Measurements from ENCODE around the gene C1QTNF12. TPM values are rescaled to one million over a fixed set of nuclear protein-coding genes. Genes with fewer than 3 reads are reported as not detected.
"Not testable (repeated sequence)": the region's sequence is repeated elsewhere in the genome, so short reads cannot be mapped to it uniquely, and the experiment has no call there.

The C1QTNF12 gene
- total and polyA plus RNA-seq, 2 experiments from 2014 or later: 4.1 to 4.2 TPM

DNA sequence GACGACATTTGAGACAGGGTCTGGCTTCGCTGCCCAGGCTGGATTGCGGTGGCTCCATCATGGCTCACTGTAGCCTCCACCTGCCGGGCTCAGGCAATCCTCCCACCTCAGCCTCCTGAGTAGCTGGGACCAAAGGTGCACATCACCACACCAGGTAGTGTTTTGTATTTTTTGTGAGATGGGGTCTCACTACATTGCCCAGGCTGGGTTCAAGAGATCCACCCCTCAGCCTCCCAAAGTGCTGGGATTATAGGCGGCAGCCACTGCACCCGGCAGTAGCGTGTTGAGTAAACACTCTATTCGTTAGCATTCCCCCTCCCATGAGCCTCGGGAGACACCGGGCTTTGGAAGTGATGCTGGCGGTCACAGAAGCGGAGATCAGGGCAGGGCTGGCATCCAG is 6.8 kb upstream of the C1QTNF12 start:
- H3K27me3 Mint-ChIP-seq (ENCODE audit: insufficient read depth, low read depth, poor library complexity): peaks cover 6% of the 10 kb centered on the region
- H3K27ac Mint-ChIP-seq: no peak overlapping the region
- peaks cover 17% of the 10 kb centered on the region for H3K4me1 Mint-ChIP-seq
- H3K36me3 Mint-ChIP-seq (ENCODE audit: low read depth): peaks cover 49% of the 10 kb centered on the region
- no peak overlapping the region for H3K4me3 Mint-ChIP-seq
- Histone ChIP-seq H3K4me2 (no peak overlapping the region), H3K27me3 (ENCODE audit: insufficient read depth) (no peaks in the 10 kb centered on the region), H3K27ac (ENCODE audit: low read depth) (no peak overlapping the region), H3F3A (replicated peaks; ENCODE audit: low read depth) (peaks cover 11% of the 10 kb centered on the region; the same call in 1 of the 2 replicates), H2AFZ (no peak overlapping the region), H3K9me2 (ENCODE audit: insufficient read depth) (no peaks in the 10 kb centered on the region), H3K36me3 (ENCODE audit: insufficient read depth) (peaks cover 6% of the 10 kb centered on the region; the same call in 1 of the 2 replicates), H3K79me2 (replicated peaks; ENCODE audit: insufficient read depth) (peaks cover 2% of the 10 kb centered on the region; the same call in 1 of the 2 replicates), H3K4me1 (ENCODE audit: insufficient read depth) (peaks cover 9% of the 10 kb centered on the region), H4K20me1 (replicated peaks; ENCODE audit: insufficient read depth) (peaks cover 2% of the 10 kb centered on the region), H3K4me3 (no peak overlapping the region)
- no peaks in the 10 kb centered on the region for H3K9me3 Mint-ChIP-seq
- no peak for ATAC-seq
- TF ChIP-seq, protein P1, sequence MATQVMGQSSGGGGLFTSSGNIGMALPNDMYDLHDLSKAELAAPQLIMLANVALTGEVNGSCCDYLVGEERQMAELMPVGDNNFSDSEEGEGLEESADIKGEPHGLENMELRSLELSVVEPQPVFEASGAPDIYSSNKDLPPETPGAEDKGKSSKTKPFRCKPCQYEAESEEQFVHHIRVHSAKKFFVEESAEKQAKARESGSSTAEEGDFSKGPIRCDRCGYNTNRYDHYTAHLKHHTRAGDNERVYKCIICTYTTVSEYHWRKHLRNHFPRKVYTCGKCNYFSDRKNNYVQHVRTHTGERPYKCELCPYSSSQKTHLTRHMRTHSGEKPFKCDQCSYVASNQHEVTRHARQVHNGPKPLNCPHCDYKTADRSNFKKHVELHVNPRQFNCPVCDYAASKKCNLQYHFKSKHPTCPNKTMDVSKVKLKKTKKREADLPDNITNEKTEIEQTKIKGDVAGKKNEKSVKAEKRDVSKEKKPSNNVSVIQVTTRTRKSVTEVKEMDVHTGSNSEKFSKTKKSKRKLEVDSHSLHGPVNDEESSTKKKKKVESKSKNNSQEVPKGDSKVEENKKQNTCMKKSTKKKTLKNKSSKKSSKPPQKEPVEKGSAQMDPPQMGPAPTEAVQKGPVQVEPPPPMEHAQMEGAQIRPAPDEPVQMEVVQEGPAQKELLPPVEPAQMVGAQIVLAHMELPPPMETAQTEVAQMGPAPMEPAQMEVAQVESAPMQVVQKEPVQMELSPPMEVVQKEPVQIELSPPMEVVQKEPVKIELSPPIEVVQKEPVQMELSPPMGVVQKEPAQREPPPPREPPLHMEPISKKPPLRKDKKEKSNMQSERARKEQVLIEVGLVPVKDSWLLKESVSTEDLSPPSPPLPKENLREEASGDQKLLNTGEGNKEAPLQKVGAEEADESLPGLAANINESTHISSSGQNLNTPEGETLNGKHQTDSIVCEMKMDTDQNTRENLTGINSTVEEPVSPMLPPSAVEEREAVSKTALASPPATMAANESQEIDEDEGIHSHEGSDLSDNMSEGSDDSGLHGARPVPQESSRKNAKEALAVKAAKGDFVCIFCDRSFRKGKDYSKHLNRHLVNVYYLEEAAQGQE (IDR thresholded peaks at IDR 0.05; ENCODE audit: unreplicated experiment): no peak
- TF ChIP-seq JUNB (IDR thresholded peaks at IDR 0.05; ENCODE audit: unreplicated experiment): no peak
- no peak for DNase-seq (ENCODE audit: low spot score)

DNA sequence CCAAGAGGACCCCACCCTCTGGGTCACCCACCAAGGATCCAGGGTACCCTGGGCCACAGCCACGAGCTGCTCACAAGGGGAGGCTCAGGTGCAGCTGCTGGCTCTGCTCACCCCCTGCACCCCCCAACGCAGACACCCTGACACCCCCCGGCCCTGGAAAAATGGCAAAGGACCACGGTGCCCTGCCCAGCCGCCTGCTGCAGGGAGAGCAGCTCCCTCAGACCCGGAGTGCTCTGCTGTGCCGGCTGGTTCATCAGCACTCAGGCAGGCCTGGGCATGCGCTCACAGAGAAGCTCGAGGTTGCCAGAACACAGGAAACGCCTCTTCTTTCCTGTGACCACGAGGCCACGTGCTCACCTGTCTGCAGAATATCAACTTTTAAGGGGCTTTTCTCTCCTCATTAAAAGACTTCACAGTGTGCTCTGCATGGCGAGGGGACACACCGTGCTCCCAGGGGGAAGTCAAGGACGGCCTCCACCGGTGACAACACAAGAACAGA is 4.3 kb upstream of the C1QTNF12 start:
- H3K4me3 Mint-ChIP-seq: no peak overlapping the region
- Histone ChIP-seq H3K79me2 (replicated peaks; ENCODE audit: insufficient read depth) (no peaks in the 10 kb centered on the region), H2AFZ (no peak overlapping the region), H4K20me1 (replicated peaks; ENCODE audit: insufficient read depth) (peaks cover 2% of the 10 kb centered on the region), H3K27ac (ENCODE audit: low read depth) (0 out of 2 replicates have a peak overlapping the region, but pooled peaks have one; percentile 50), H3K4me3 (no peak overlapping the region), H3K27me3 (ENCODE audit: insufficient read depth) (peaks cover 9% of the 10 kb centered on the region; the same call in 1 of the 2 replicates), H3K4me1 (ENCODE audit: insufficient read depth) (peaks cover 2% of the 10 kb centered on the region; the same call in 1 of the 2 replicates), H3F3A (replicated peaks; ENCODE audit: low read depth) (peaks cover 8% of the 10 kb centered on the region; the same call in 1 of the 2 replicates), H3K36me3 (ENCODE audit: insufficient read depth) (no peaks in the 10 kb centered on the region), H3K9me2 (ENCODE audit: insufficient read depth) (no peaks in the 10 kb centered on the region), H3K4me2 (no peak overlapping the region)
- H3K4me1 Mint-ChIP-seq: peaks cover 2% of the 10 kb centered on the region; the same call in 1 of the 3 replicates
- no peak for ATAC-seq
- DNase-seq (ENCODE audit: low spot score): no peak
- peak overlapping the region; percentile 37; the same call in 1 of the 2 replicates for H3K27ac Mint-ChIP-seq
- H3K27me3 Mint-ChIP-seq (ENCODE audit: insufficient read depth, low read depth, poor library complexity): peaks cover 2% of the 10 kb centered on the region
- no peaks in the 10 kb centered on the region for H3K9me3 Mint-ChIP-seq
- peaks cover 33% of the 10 kb centered on the region for H3K36me3 Mint-ChIP-seq (ENCODE audit: low read depth)
- TF ChIP-seq ZNF331 (CRISPR knock-in tag; IDR thresholded peaks at IDR 0.05; ENCODE audit: low read depth) (no peak), POLR2AphosphoS5 (IDR thresholded peaks at IDR 0.05; ENCODE audit: low read depth) (no peak)

DNA sequence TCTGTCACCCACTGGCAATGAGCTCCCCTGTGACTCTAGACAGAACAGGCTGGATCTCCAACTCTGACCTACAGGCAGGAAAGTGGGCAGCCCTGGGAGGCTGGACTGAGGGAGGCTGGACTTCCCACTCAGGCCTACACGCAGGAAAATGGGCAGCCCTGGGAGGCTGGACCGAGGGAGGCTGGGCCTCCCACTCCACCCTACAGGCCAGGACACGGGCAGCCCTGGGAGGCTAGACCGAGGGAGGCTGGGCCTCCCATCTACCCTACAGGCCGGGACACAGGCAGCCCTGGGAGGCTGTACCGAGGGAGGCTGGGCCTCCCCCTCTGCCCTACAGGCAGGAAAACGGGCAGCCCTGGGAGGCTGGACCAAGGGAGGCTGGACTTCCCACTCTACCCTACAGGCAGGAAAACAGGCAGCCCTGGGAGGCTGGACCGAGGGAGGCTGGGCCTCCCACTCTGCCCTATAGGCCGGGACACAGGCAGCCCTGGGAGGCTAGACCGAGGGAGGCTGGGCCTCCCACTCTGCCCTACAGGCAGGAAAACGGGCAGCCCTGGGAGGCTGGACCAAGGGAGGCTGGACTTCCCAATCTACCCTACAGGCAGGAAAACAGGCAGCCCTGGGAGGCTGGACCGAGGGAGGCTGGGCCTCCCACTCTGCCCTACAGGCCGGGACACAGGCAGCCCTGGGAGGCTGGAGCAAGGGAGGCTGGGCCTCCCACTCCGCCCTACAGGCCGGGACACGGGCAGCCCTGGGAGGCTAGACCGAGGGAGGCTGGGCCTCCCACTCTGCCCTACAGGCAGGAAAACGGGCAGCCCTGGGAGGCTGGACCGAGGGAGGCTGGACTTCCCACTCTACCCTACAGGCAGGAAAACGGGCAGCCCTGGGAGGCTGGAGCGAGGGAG is 1.7 kb upstream of the C1QTNF12 start:
- H3K4me3 Mint-ChIP-seq; H3K9me2 ChIP-seq (ENCODE audit: insufficient read depth); H3K27me3 Mint-ChIP-seq (ENCODE audit: insufficient read depth, low read depth, poor library complexity); H4K20me1 ChIP-seq (replicated peaks; ENCODE audit: insufficient read depth); H3K4me1 ChIP-seq (ENCODE audit: insufficient read depth); H3K4me1 Mint-ChIP-seq; H3K9me3 Mint-ChIP-seq; H3K36me3 ChIP-seq (ENCODE audit: insufficient read depth); H3K4me2 ChIP-seq; H3K27ac ChIP-seq (ENCODE audit: low read depth); ATAC-seq; H2AFZ ChIP-seq; H3K79me2 ChIP-seq (replicated peaks; ENCODE audit: insufficient read depth); H3F3A ChIP-seq (replicated peaks; ENCODE audit: low read depth); DNase-seq (ENCODE audit: low spot score); H3K27ac Mint-ChIP-seq; H3K4me3 ChIP-seq: not testable (repeated sequence)
- H3K27me3 ChIP-seq (ENCODE audit: insufficient read depth): peaks cover 10% of the 10 kb centered on the region; the same call in 1 of the 2 replicates
- peaks cover 13% of the 10 kb centered on the region for H3K36me3 Mint-ChIP-seq (ENCODE audit: low read depth)
